Measurements from ENCODE around the gene PTP4A2.

GRCh38 chr1:31861346-31861745 is 76.8 kb downstream of the PTP4A2 start:
- no peak for TF ChIP-seq POLR2A (IDR thresholded peaks at IDR 0.05)
- TF ChIP-seq CTCF (IDR thresholded peaks at IDR 0.05): no peak
